CD4-positive, alpha-beta T cell (primary cell): ENCODE results near the gene BEGAIN. TPM values are rescaled to one million over a fixed set of nuclear protein-coding genes. Genes with fewer than 3 reads are reported as not detected.

Experiments used
- ATAC-seq: fragments of 200-7000 bp; cut with Tn5 transposase; one replicate; pipeline ENCODE4 v1.10.0; 2022; ENCODE audit warnings: mild to moderate bottlenecking; ENCODE audit not compliant: poor library complexity
- CTCF ChIA-PET: fragments of 350-600 bp; sonication (Branson Sonifier 250); formaldehyde crosslinking; loops from one replicate; lab custom pipeline; 2021; ENCODE audit warnings: antibody characterized with exemption, inconsistent platforms; lab: Charles Lee
- POLR2A ChIA-PET: fragments of 350-600 bp; sonication (Branson Sonifier 250); formaldehyde crosslinking; loops from one replicate; lab custom pipeline; 2021; ENCODE audit warnings: antibody characterized with exemption, inconsistent platforms; lab: Charles Lee
- DNase-seq, 14 experiments: peaks; one replicate each; pipeline ENCODE4 v3.0.0-alpha.2; 2013 to 2020; ENCODE audit warnings: mixed read lengths in 2 of 14
- H3K27ac ChIP-seq, 2 donors: one replicate each; pipeline versions ENCODE4 v1.5.1 to v1.7.0; 2013; ENCODE audit warnings: low read length in 2 of 2, low read depth in 1 of 2, mild to moderate bottlenecking in 1 of 2
- H3K27me3 ChIP-seq, 2 experiments: 1 replicate in 1 of 2; 2 replicates in 1 of 2; pipeline versions ENCODE4 v1.6.1 to v1.7.0; 2013; ENCODE audit warnings: low read length in 2 of 2, control low read depth in 1 of 2, mild to moderate bottlenecking in 1 of 2, moderate library complexity in 1 of 2; ENCODE audit not compliant: insufficient read depth in 2 of 2, control insufficient read depth in 1 of 2
- H3K36me3 ChIP-seq: one replicate; pipeline ENCODE4 v1.6.1; 2013; ENCODE audit warnings: low read length, control low read depth; ENCODE audit not compliant: insufficient read depth
- H3K4me1 ChIP-seq: one replicate; pipeline ENCODE4 v1.6.1; 2013; ENCODE audit warnings: low read length, control low read depth; ENCODE audit not compliant: insufficient read depth
- H3K4me3 ChIP-seq: one replicate; pipeline ENCODE4 v1.5.1; 2013; ENCODE audit warnings: mild to moderate bottlenecking, low read length, moderate library complexity
- H3K9me3 ChIP-seq, 2 experiments: 1 replicate in 1 of 2; 2 replicates in 1 of 2; pipeline versions ENCODE4 v1.6.1 to v1.7.0; 2013; ENCODE audit warnings: low read length in 2 of 2, mild to moderate bottlenecking in 2 of 2, control low read depth in 1 of 2, moderate library complexity in 1 of 2; ENCODE audit not compliant: control insufficient read depth in 1 of 2, insufficient read depth in 1 of 2
- H3K27ac Mint-ChIP-seq: one replicate; pipeline ENCODE4 v1.8.0; 2020; ENCODE audit warnings: mixed read lengths
- H3K27me3 Mint-ChIP-seq: one replicate; pipeline ENCODE4 v1.8.0; 2021; ENCODE audit warnings: mixed read lengths
- H3K36me3 Mint-ChIP-seq: one replicate; pipeline ENCODE4 v1.8.0; 2021; ENCODE audit warnings: low read depth, mixed read lengths
- H3K4me1 Mint-ChIP-seq: one replicate; pipeline ENCODE4 v1.8.0; 2021; ENCODE audit warnings: low read depth, mixed read lengths
- H3K4me3 Mint-ChIP-seq: one replicate; pipeline ENCODE4 v1.8.0; 2020; ENCODE audit warnings: mild to moderate bottlenecking, mixed read lengths
- H3K9me3 Mint-ChIP-seq: one replicate; pipeline ENCODE4 v1.8.0; 2020; ENCODE audit warnings: mixed read lengths
- intact Hi-C, 2 experiments: fragments of 100-400 bp; cut with DNase I in 1 of 2; cut with micrococcal nuclease in 1 of 2; formaldehyde crosslinking; loops; one replicate each; pipeline versions ENCODE4 v1.15.1 to v1.9.0; 2023 to 2025; cut with DNase I, micrococcal nuclease
- total RNA-seq, 174 experiments: library from RNA in 2 of 174; stranded (reverse) in 2 of 174; gene quantifications; one replicate each; pipeline ENCODE4 v1.2.3 and lab custom pipeline; 2021 to 2026
- TF ChIP-seq, protein P1 (sequence below): fragments of 200-600 bp; IDR thresholded peaks from one replicate; pipeline ENCODE4 v1.8.0; 2022; ENCODE audit warnings: antibody characterized with exemption, mild to moderate bottlenecking

The BEGAIN gene
- total RNA-seq, 2 experiments from 2014 or later, result 1.5 to 2.0 TPM

GRCh38 chr14:100530270-100531072 is 56.7 kb downstream of the BEGAIN start:
- CTCF ChIA-PET, result no interaction called here
- Mint-ChIP-seq H3K4me3 (no peak overlapping the region), H3K27ac (no peak overlapping the region)

GRCh38 chr14:100529561-100530031 is 57.6 kb downstream of the BEGAIN start:
- H3K4me1 Mint-ChIP-seq, result no peaks in the 10 kb centered on the region

More at GRCh38 chr14:100530270-100531072, 56.7 kb downstream of the BEGAIN start:
- Histone ChIP-seq H3K36me3 (peaks cover 10% of the 10 kb centered on the region), H3K27ac (no peak overlapping the region), H3K9me3 (peaks cover 0 to 3% of the 10 kb centered on the region in 2 experiments), H3K4me1 (peaks cover 19% of the 10 kb centered on the region), H3K27me3 (no peaks in the 10 kb centered on the region), H3K4me3 (no peak overlapping the region)
- intact Hi-C loops, result no loop called here
- ATAC-seq (no peak), DNase-seq (peak in 2 of 14 experiments; percentile 3 to 31)
- no peaks in the 10 kb centered on the region for H3K27me3 Mint-ChIP-seq
- POLR2A ChIA-PET, result no interaction called here
- H3K36me3 Mint-ChIP-seq, result no peaks in the 10 kb centered on the region
- TF ChIP-seq, protein P1, sequence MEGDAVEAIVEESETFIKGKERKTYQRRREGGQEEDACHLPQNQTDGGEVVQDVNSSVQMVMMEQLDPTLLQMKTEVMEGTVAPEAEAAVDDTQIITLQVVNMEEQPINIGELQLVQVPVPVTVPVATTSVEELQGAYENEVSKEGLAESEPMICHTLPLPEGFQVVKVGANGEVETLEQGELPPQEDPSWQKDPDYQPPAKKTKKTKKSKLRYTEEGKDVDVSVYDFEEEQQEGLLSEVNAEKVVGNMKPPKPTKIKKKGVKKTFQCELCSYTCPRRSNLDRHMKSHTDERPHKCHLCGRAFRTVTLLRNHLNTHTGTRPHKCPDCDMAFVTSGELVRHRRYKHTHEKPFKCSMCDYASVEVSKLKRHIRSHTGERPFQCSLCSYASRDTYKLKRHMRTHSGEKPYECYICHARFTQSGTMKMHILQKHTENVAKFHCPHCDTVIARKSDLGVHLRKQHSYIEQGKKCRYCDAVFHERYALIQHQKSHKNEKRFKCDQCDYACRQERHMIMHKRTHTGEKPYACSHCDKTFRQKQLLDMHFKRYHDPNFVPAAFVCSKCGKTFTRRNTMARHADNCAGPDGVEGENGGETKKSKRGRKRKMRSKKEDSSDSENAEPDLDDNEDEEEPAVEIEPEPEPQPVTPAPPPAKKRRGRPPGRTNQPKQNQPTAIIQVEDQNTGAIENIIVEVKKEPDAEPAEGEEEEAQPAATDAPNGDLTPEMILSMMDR, result no peak
- no peaks in the 10 kb centered on the region for H3K9me3 Mint-ChIP-seq
- H3K4me1 Mint-ChIP-seq, result no peaks in the 10 kb centered on the region

GRCh38 chr14:100528962-100529560 is 58.2 kb downstream of the BEGAIN start:
- H3K27ac ChIP-seq, result no peak overlapping the region
- Mint-ChIP-seq H3K9me3 (no peaks in the 10 kb centered on the region), H3K4me3 (no peak overlapping the region), H3K27me3 (no peaks in the 10 kb centered on the region), H3K4me1 (no peaks in the 10 kb centered on the region), H3K27ac (no peak overlapping the region), H3K36me3 (no peaks in the 10 kb centered on the region)
- H3K4me3 ChIP-seq, result no peak overlapping the region
- ChIA-PET POLR2A (no interaction called here), CTCF (no interaction called here)
- ATAC-seq (no peak), DNase-seq (no peak)
- H3K27me3 ChIP-seq, result no peaks in the 10 kb centered on the region
- H3K4me1 ChIP-seq, result peaks cover 16% of the 10 kb centered on the region
- intact Hi-C loops, result loop anchor here (5.0 to 10.0 kb wide), 2 partner anchors 1096 to 1098 kb away; no protein-coding TSS in a partner anchor
- H3K9me3 ChIP-seq, result peaks cover 0 to 3% of the 10 kb centered on the region in 2 experiments
- TF ChIP-seq, protein P1, result no peak
- peaks cover 10% of the 10 kb centered on the region for H3K36me3 ChIP-seq

More at GRCh38 chr14:100529561-100530031, 57.6 kb downstream of the BEGAIN start:
- no peak overlapping the region for H3K27ac ChIP-seq
- peaks cover 10% of the 10 kb centered on the region for H3K36me3 ChIP-seq
- TF ChIP-seq, protein P1, result no peak
- peaks cover 18% of the 10 kb centered on the region for H3K4me1 ChIP-seq
- H3K9me3 ChIP-seq, result peaks cover 0 to 3% of the 10 kb centered on the region in 2 experiments
- no peak for ATAC-seq
- no peak overlapping the region for H3K4me3 ChIP-seq
- CTCF ChIA-PET, result no interaction called here
- no peaks in the 10 kb centered on the region for H3K9me3 Mint-ChIP-seq
- H3K4me3 Mint-ChIP-seq, result no peak overlapping the region
- no peaks in the 10 kb centered on the region for H3K27me3 Mint-ChIP-seq
- no peaks in the 10 kb centered on the region for H3K27me3 ChIP-seq
- DNase-seq, result peak in 1 of 14 experiments; percentile 8
- intact Hi-C loops, result loop anchor here (5.0 to 10.0 kb wide), 2 partner anchors 1095 to 1098 kb away; no protein-coding TSS in a partner anchor
- POLR2A ChIA-PET, result no interaction called here
- H3K27ac Mint-ChIP-seq, result no peak overlapping the region
- H3K36me3 Mint-ChIP-seq, result no peaks in the 10 kb centered on the region
